NCI-H748 (cell line): ENCODE measurements around the gene CACNA2D3.
"Not testable (repeated sequence)": the region's sequence is repeated elsewhere in the genome, so short reads cannot be mapped to it uniquely, and the experiment has no call there.

ENCODE experiments used
- DNase-seq: peaks from one replicate; lab custom pipeline; 2025; ENCODE audit not compliant: unreplicated experiment; lab: John Stamatoyannopoulos, UW

CACNA2D3 gene

DNA sequence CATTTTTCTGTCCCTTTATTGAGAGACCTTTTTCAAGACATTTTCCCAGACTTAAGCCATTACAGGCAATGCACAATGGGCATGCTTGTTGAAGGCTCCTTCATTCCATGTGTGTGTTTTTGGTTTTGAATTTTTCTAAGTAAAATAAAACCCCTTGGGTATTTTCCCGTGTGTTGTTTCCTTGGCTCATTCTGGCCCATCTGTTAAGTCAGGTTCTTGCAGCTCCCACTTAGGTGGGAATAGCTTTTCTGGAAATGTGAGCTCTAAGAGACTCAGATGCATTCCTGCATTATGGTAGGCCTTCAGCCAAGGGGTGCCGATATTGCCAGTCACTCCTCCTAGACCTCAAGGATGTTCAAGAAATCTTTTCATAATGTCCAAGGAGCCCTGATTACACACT is 314.9 kb downstream of the CACNA2D3 start:
- no peak for DNase-seq

DNA sequence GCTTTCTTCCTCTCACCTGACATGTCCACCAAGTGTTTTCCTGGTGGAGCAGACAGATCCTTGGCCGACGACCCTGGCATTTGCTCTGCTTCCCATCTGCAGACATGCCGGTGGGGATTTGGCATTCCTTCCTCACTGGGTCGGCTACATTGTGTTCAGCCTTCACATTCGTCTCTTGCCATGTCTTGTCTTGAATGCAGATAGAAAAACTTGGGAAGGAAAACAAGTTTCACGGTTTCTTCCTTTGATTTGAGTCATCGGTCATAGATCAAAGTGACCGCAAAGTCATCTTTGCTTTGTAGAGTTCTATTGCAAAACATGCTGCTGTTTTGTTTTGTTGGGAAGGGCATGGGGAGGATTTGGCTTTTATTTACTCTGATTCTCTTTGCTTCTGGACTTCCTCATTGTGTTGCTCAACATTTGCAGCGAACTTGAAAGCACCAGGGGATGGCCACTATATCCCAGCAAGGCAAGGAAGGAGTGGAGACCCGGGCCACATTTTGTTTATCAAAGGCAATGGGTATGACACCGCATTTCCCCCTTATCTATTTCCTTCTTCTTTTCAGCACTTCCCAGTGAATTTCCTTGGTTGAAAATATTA is 321.3 kb downstream of the CACNA2D3 start:
- no peak for DNase-seq

DNA sequence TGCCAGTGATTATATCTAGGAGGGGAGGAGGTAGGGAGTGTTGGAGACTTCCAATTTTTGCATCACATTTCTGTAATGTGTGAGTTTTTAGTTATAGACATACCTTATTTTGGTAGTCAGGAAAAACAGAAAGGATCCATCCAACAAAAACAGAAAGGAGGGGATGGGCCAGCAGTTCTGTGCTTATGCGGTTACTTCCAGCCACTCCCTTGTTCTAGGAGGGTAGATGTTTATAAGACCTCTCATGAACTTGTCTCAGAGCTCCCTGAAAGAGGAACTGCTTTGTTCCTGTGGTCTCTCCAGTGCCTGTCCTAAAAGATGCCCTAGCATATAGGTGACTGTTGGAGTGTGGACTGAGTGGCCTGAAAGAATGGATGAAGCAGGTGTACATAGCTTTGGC is 323.3 kb downstream of the CACNA2D3 start:
- no peak for DNase-seq

DNA sequence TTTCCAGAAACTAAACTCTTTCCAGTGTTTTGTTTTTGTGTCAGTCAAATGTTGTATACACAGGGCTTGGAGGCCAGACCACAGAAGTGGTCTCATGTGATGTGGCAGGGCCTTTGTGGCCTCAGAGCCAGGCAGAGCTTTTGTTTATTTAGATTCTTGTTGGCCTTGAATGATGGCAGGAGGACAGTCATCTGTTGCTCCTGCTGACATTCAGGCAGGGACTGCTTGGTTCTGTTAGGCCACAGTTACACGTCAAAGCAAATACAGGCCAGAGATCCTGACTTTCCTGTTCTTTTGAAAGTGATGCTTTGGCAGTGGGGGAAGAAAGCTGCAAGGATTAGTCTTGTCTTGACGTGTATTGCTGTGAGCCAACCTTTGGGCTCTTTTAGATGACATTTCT is 325.1 kb downstream of the CACNA2D3 start:
- no peak for DNase-seq

DNA sequence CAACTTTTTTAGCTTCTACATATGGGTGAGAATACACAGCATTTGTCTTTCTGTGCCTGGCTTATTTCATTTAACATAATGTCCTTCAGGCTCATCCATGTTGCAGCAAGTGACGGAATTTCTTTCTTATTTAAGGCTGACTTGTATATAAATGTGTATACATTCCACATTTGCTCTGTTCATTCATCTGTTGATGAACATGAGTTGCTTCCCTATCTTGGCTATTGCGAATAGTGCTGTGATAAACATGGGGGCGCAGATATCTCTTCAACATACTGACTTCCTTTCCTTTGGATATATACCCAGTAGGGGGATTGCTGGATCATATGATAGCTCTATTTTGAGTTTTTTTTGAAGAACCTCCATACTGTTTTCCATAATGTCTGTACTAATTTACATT is 332.5 kb downstream of the CACNA2D3 start:
- no peak for DNase-seq

DNA sequence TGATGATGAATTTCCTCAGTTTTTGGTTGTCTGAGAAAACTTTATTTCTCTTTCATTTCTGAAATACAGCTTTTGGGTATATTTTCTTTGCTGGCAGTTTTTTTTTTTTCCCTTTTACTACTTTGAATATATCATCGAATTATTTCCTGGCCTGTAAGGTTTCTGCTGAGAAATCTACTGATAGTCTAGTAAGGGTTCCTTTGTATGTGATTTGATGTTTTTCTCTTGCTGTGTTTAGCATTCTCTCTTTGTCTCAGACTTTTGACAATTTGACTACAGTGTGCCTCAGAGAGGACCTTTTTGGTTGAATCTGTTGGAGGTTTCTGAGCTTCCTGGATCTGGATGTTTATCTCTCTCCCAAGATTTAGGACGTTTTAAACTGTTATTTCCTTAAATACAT is 336.0 kb downstream of the CACNA2D3 start:
- no peak for DNase-seq

DNA sequence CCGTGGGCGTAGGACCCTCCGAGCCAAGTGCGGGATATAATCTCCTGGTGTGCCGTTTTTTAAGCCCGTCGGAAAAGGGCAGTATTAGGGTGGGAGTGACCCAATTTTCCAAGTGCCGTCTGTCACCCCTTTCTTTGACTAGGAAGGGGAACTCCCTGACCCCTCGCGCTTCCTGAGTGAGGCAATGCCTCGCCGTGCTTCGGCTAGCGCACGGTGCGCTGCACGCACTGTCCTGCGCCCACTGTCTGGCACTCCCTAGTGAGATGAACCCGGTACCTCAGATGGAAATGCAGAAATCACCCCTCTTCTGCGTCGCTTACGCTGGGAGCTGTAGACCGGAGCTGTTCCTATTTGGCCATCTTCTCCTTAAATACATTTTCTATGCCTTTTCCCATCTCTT is 342.2 kb downstream of the CACNA2D3 start:
- not testable (repeated sequence) for DNase-seq

DNA sequence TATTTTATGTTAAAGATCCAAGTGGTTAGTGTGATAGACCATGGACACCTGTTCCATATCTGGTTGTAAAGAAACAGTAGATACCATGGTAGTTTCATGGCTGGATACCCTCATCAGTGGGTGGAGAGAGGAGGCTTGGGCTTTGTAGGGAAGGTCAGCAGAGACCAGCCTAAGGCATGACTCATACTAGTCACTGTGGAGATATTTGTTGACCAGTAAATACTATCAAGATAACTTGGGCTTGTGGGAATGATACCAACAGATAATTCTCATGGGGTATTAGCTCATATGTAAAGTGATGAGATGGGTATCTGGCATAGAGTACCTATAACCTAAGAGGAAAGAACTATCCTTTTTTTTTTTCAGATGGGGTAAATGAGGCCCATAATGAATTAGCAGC is 354.5 kb downstream of the CACNA2D3 start:
- DNase-seq = no peak

DNA sequence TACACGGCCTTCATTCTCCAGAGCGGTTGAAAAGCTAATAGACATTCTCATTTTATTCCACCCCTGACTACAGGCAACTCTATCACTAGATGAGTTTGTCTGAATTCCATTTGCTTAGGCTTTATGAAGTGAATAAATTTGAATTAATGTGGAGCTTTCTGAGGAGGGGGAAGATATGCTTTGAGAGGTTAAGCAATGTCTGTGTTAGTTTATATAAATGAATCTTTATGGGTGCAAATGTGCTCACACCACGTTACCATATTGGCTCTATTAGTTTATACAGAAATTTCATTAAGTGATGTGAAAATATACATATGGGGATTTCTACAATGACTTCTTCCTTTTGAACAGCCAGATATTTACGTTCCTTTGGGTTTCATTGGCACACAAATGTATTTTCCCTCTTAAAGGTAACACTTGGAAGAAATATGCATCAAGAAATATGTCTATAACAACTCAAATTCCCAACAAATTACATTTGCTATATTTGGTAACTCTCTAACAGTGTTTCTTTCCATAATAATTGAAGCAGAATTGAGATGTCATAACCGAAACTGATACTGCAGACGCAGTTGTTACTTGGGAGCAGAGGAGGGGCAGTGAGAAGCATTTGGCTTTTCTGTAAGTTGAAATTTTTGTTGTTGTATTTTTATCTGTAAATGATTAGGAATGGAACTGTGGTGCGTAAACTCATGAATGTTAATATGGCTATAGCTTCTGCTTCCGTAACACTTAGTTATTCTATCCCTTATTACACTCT is 359.4 kb downstream of the CACNA2D3 start:
- DNase-seq = no peak

DNA sequence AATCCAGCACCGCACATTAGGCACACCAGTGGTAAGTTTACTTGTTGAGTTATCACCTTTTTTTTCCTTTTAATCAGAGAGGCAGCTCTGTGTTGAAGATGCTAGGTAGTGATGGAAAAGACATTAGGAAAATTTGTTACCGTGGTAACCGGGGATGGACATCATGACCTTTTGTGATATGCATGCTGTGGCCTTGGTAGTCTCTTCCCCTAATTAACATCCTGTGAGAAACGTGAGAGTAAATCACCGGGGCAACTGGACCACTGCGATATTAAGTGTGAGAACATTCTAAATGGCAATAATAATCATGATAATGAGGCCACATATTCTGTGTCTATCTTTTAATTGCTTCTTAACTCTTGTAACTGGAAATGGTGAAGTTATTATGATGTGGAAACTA is 362.0 kb downstream of the CACNA2D3 start:
- peak; percentile 18 for DNase-seq

DNA sequence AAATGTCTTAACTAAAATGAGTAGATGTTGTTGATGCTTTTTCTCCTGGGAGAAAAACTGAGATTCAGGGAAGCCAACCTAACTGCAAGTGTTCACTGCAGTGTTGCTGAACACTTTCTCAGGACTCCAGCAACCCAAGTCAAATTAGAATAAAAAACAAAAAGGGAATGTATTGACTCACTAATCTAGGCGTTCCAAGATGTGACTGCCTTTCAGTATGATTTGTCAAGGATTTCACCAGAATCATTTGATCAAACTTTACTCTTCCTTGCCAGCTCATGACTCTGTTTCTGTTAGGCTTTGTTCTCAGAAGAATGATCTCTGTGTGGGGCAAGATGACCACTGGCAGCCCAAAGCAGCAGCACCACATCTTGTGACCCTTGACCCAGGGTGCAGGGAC is 364.0 kb downstream of the CACNA2D3 start:
- no peak for DNase-seq

DNA sequence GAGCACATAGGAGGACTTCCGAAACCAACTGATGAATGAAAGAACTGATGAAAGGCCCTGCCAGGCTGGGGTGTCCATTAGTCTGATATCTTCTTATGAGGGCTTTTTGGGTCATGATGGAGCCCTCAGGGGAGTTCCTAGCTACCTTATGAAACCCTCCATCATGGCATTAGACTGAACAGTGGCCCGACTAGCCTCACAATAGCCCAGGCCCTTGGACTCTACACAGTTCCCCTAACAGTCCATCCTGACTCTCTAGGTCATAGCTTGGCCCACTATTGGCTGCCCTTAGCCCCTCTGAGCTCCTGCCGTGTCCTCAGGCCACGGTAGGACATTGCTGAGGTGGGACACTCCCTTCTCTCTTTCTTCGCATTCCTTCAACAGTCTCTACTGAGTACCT is 365.9 kb downstream of the CACNA2D3 start:
- DNase-seq = no peak

DNA sequence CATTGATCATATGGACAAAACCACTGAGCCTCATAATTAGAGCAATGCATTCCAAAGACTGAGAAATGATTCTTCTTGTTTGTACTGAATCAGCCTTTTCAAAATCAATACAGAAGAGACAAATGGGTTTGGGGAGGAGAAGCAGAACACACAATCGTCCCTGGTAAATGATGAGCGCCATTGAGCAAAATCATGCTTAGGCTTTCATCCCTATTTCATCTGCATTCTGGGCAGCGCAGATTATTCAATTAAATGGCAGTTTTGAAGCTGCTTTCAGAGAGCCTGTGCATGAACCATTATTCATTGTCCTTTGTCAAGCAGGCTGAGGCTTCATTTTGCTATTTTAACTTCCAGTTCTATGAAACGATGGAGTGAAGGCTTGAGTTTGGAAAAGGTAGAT is 371.9 kb downstream of the CACNA2D3 start:
- no peak for DNase-seq

DNA sequence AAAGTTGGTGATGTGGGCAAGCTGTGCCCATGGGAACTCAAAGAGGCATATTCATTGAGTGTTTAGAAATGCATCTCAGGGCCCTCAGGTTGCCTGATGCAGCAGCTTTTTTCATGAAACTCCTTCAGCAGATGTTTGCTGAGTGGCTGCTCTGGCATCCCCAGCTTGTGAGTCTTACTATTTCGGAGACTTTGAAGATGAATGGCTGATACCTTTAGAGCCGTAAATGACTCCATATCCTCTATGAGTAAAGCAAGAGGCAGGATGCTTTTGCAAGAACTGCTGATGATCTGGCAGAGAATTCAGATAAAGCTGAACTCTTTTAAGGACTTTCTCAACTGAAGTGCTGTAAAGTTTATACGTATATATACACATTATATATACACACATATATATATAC is 384.3 kb downstream of the CACNA2D3 start:
- DNase-seq = no peak

DNA sequence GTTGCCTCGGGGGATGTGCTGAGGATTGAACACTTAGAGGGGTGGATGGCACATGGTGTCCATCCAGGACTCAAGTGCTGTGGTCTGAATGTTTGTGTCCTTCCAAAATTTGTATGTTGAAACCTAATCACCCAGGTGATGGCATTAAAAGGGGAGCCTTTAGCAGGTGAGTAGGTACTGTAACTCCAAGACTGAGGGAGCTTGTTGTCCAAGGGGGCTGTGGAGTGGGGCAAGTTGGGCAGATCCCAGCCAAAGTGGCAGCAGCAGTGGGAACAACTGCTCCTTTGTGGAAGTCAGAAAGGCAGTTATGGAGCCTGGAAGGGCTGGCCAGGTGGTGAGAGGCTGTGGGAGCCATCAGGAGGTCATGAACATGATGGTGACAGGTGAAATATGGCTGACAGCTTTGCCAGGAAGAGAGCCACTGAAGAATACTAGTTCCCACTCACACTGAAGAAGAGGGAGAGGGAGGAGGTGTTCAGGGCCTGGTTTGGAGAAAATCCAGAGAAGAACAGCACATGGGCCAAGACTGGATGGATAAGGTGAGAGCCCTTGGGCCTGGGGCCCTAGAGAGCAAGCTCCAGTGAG is 385.6 kb downstream of the CACNA2D3 start:
- no peak for DNase-seq

DNA sequence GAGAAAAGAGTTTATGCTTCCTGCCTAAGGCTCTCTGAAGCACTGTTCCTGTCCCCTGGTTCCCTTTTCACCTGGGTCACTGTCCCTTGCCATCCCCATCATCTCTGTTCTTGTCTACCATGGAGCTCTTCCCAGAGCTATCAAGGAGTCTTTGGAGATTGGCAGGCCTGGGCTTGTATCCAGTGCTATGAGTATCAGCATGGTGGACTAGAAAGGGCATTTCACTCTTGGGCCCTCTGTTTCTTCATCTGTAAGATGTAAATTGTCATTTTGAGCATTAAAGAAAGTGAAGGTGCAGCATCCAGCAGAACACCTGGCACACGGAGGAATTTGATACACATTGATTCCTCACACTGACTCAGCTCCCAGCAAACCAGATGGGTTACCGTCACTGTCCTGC is 388.2 kb downstream of the CACNA2D3 start:
- no peak for DNase-seq

DNA sequence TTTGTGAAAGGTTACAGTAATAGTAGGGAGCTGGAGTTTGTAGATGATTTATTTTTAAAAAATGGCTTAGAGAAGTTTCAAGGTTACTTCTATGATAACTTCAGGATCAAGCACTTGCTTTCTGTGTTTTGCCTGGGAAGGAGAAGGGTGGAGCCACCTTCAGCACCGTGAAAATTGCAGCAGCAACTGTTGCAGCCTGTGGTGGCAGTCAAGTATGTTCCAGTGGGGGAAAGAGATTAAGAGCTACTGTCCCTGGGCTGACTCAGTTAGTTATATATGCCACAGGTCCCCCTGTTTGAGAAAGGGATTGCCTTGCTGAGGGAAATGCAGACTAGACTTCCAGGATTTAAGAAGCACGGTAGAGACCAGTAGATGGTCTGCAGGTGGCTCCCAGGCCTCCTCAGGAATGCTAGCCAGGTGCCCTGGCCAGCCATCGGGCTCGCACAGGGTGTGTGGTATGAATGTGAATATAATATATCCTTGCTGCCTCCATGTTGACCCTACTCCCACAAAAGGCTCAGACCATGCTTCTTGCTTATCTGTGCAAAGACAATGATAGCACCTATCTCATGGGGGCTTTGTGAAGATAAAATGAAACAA is 389.5 kb downstream of the CACNA2D3 start:
- no peak for DNase-seq

DNA sequence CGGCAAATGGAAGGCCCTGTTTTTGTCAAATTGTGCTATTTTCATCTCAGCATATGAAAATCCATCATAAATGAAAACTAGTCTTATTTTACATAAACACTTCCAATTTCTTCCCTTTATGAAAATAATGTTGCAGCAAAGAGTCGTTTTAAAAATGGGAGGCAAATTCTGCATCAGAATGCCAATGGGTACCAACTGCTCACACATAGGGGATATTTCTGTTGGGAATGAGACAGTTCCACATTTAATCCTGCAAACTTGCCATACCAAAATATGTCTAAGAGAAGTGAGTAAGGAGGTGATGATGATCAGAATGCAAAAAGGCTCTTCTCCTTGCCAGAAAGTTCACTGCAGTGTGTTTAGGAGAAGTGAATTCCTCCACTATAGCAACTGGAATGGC is 391.7 kb downstream of the CACNA2D3 start:
- no peak for DNase-seq

DNA sequence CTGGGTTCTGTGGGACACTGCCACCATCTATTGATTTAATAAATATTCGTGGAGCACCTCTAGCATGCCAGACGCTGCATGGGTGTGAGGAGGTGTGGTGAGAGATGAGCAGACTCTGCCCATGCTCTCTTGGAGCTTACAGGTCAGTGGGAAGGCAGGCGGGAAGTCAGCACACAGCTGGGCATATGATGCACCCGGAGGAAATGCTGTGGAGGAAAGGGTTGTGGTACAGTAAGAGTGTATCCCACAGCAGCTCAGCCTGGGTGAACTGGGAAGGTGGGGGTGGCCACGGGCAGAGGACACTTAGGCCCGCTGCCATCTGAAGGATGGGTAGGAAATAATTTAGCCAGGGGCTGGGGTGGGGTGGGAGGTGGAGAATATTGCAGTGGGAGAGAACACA is 392.1 kb downstream of the CACNA2D3 start:
- DNase-seq = no peak

DNA sequence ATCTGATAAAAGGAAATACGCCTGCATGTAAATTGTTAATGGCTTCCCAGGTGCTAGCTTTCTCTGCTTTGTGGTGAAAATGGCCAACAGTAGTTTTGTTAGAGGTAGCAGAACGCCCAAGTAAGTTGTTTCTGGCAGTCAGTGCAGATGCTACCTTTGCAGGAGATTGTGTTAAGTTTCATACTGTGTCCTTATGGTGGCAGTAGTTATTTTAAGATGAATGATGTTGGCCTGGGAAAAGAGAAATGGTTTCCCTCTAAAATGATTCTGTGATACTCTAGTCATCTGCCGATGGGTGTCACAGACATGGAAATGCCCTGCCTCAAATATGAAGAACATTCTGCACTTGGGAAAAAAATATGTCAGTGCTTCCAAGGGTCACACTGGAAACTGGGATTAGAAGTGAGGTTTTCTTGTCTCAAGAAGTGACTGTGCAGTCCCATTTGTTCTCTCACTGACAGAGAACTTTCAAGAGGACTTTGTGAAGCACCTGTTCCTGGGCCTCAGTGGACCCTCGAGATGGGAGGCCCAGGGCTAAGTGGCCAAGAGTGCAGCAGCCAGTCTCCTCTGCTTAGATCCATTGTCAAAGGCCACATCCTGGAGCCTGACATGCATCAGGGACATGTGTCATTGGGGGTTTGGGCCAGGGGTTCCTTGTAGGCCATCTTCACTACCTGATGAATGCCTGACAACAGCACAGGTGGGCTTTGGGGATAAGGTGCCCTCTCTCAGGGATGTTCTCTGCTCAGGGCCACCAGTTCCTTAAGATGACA is 393.3 kb downstream of the CACNA2D3 start:
- no peak for DNase-seq

DNA sequence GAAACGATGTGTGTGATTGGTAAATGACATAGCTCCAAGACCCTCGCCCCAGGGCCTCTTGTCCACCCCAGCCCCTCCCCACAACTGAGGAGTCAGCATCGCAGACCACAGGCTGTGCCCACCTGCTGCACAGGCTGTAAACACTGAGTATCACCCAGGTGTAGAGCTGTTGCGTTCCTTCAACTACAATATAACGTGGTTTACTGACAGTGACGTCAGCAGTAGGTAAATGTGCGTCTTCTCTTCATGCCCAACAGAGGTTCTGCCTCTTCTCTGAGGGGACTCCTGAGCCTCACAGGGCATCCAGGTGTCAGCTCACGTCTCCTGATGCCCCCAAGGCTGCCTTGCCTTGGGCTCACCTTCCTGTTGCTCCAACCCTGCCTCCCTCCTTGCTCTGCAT is 395.1 kb downstream of the CACNA2D3 start:
- DNase-seq = no peak
